Astrocyte of the hippocampus (primary cell): Measurements from ENCODE around the gene MACROD2.
"Not testable (repeated sequence)": the region's sequence is repeated elsewhere in the genome, so short reads cannot be mapped to it uniquely, and the experiment has no call there.

ENCODE experiments used
- DNase-seq: peaks from one replicate; pipeline ENCODE4 v3.0.0; 2011; ENCODE audit warnings: low read depth, low spot score

Gene MACROD2

DNA sequence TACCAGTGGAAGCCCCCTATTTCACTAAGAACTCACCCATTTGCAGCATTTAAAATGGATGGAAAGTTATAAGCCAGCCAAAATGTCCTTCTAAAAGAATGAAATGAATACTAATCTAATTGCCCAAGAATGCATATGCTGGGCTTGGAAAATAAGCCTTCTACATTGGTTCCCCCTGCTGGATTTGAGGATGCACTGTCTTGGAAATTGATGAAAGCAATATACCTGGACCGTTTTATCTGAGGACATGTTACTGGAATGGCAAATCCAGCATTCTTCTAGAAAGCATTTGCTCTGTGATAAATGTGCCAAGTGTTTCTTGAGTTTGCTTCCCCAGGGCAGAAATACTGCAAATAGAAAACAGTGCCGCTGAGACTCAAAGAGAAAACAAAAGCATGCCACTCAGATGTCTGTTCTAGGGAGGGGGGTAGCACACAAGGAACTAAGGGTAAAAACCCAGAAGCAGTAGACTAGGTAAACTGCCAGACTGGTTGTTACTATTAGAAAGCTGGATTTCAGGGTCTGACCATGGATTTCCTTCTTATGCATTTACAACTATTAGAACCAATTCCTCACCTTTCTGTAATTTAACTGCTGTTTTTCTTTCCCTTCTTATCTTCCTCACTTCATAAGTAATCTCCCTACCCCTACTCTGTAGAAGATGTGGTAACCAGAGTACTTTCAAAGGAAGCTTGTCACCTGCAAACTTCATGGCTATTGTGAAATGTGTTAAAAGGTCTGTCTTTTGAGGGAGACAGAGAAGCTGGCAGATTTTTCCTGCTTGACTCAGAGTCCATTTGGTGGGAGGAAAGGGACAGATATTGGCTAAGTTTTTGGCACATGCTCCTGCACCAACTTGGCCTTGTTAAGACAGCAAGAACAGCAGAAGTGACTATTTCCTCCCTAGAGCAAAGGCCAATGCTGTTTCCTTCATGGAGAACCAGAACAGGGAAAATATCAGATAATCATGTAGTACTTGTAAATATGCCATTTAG, 1935.3 kb downstream of the MACROD2 start:
- DNase-seq: peak; percentile 79

DNA sequence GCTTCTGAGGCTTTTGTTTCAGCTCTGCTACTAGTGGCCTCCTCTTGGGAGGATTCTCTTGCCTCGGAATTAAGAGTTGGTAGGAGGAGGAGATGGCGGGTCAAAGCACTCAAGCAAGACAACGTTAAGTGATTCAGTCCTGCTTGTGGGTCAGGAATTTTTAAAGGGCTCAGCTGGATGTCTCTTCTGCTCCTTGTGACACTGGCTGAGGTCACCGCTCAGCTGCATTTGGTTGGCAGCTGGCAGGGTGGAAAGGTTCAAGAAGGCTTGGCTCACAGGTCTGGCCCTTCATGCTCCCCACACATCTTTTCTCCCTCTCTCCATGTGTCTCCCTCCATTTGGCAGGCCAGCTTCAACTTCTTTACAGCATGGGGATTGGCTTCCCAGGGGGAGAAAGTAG, 1936.6 kb downstream of the MACROD2 start:
- DNase-seq: no peak

GRCh38 chr20:15937179-15937578, 1941.9 kb downstream of the MACROD2 start:
- no peak for DNase-seq

- DNase-seq: no peak
Measured at GRCh38 chr20:15938847-15939246, 1943.5 kb downstream of the MACROD2 start.

GRCh38 chr20:15940127-15940526, 1944.8 kb downstream of the MACROD2 start:
- DNase-seq: no peak

DNA sequence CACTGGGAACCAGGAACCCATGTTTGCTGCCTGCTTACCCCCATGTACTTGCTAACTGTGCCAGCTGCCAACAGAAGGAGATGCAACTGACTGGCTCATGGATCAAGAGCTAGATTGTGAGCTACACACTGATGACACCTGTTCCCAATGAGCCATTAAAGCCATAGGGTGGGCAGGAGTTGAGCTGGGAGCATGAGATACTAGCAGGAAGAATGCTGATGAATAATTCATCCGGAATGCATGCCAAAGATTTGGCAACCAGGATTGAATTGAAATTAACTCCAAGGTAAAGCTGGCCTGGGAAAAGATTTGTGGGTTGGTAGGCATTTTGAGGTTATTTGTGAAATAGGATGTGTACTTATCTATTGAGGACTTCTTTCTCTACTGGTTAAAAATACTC, 1946.8 kb downstream of the MACROD2 start:
- DNase-seq: peak; percentile 60

DNA sequence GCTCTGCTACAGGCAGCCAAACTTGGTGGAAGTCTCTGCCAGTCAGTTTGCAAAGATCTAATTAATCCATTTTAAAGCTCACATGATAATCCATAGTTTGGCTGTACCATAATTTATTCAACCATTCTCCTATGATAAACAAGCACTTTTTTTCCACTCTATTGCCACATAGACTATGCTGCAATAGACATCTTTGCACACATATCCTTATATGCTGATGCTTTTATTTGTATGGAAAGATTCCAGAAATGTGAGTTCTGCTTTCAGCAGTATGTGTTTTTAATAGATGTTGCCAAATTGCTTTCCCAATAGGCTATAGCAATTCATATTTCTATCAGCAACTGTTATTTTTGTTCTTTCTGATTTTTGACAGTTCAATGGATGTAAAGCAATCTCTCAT, 1950.0 kb downstream of the MACROD2 start:
- DNase-seq: no peak

- DNase-seq: no peak
Measured at GRCh38 chr20:15949391-15949790, 1954.1 kb downstream of the MACROD2 start.

DNA sequence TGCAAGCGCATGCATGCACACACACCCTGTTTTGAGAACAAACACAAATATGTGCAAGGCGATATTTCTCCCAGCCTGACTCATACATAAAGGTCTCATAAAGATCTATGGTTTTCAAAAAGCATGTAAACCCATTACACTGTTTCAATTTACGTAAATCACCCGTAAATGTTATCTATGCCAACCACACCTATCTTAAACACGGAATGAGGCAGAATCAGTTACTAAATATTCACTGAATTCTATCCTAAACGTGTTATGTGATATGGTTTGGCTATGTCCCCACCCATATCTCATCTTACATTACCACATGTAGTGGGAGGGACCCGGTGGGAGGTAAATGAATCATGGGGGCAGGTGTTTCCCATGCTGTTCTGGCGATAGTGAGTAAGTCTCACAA, 1956.3 kb downstream of the MACROD2 start:
- no peak for DNase-seq

GRCh38 chr20:15958142-15958541, 1962.8 kb downstream of the MACROD2 start:
- DNase-seq: no peak

DNA sequence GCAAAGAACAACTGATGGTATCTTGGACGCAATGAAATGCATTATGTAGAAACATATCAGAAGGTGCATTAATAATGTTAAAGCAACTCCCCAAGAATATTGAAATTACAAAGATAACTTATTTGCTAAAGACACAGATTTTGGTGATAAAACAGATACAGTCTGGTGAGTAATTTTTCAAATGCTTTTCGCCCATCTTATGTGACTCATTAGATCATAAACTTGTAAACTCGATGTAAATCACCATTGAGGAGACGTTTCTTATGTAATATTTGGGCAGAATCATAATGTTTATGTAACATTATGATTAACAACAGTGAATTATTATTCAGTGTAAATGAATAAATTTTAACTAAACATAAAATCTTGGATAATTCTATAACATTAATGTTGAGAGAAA, 1969.8 kb downstream of the MACROD2 start:
- DNase-seq: no peak

DNA sequence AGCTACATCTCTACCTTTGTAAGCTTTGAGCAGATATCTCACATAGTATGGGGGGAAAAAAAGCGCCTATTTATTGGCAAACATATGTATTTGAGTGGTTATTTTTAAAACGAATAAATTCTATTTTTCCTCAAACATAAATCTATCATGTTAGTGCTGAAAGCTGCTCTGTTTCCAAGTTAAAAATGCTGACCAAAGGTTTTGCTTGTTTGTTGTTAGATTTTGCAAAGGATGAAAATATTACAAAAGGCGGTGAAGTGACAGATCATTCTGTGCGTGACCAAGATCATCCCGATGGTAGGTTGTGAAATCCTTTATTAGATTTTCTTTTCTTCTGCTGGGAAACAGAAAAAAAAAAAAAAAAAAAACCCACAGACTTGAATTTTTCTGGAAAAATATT, 1972.0 kb downstream of the MACROD2 start:
- no peak for DNase-seq

DNA sequence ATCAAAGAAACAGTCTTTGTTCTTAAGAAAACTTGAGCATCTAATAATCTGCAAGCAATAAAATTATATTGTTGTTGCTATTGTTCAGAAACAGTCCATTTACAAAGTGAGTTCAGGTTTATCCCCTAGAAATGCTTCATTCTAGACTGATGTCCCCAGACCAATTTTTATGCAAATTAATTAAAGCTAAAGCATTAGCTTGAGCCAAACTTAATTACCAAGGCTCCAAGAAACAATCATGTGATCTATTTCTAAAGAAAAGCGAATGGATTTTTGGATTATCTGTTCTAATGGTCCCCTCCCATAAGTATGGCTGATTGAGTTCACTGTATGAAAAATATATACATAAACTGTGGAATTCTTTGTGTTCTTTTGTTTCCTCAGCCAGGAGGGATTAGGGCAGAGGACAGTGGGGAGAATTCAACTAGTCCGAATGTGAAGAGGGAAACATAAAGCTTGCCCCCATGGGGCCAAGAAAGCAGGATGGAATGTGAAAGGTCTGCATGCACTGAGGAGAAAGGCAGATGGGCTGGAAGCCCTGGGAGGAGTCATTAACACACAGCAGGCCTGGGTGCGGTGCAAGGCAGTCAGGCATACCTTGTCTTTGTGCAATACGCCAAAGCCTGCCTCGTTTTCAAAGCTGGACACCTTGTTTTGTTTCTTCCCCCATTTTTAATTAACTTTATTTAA, 1980.9 kb downstream of the MACROD2 start:
- DNase-seq: no peak

- DNase-seq: no peak
Measured at GRCh38 chr20:15977026-15977425, 1981.7 kb downstream of the MACROD2 start.

DNA sequence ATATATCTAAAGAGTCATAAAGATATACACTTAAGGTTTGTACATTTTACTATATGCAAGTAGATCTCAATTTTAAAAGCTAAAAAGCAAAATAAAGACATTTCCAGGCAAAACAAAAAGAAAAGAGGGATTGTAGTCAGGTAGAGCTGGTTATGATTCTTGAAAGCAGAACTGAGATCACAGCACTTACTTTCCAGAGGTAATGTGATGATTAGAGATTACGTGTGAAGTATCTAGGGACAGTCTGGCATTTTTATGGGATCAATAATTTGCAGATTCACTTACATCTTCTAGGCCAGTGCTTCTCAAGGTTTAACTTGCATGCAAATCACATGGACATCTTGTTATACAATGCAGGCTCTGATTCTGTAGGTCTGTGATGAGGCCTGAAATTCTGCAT, 1982.4 kb downstream of the MACROD2 start:
- DNase-seq: no peak

GRCh38 chr20:15985494-15986368, 1990.4 kb downstream of the MACROD2 start:
- not testable (repeated sequence) for DNase-seq

- DNase-seq: no peak
Measured at GRCh38 chr20:15986690-15987089, 1991.4 kb downstream of the MACROD2 start.

- no peak for DNase-seq
Measured at GRCh38 chr20:15991279-15991678, 1996.0 kb downstream of the MACROD2 start.

DNA sequence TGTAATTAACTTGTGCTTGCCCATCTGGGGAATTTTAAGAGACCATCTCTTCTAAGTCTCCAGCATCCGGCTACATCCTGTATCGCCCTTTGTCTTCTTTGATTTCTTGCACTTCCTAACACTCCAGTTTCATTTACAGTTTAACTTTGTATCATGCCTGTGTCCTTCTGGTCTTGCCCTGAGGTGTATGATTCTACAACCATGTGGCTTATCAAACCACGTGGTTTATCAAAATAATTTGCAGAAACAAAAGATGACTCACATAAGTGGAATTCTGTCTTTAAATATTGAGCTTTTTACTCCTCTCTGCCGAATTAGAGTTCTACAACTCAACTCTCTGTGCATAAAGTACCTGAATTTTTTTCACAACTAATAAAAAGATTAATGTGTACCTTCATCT, 1997.2 kb downstream of the MACROD2 start:
- no peak for DNase-seq

DNA sequence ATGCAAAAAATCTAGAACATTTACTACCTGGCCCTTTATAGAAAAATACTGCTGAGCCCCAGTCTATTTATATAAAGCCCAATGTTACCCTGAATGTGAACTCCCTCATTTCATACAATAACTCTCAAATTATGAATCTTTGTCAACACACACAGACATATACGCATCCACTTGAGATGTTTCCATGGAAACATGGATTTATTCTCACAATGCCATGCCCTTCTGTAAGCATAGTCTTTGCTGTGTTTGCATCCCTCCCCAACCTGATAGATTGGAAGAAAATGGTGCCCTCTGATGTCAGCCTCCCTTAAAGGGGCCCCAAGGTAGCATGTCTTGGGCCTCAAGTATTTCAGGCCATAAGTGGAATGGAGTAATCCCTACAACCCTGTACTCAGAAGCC, 2004.8 kb downstream of the MACROD2 start:
- DNase-seq: no peak

DNA sequence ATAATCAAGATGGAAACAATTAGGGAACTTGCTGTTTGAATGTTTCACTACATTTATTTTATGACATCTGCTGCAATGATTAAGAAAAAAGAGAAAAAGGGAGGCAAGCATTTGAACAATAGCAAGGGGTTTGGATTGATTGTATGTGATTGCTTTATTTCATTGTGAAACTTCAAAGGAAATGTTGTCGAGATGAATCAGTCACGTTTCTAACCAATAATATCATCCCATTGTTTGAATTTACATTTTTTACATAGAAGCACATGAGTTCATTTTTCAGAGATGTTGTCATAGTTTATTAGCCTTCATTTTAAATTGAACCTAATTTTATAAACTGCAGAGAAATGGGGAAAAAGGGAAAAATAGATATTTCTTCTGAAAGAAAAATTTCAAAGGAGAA, 2006.0 kb downstream of the MACROD2 start:
- no peak for DNase-seq

DNA sequence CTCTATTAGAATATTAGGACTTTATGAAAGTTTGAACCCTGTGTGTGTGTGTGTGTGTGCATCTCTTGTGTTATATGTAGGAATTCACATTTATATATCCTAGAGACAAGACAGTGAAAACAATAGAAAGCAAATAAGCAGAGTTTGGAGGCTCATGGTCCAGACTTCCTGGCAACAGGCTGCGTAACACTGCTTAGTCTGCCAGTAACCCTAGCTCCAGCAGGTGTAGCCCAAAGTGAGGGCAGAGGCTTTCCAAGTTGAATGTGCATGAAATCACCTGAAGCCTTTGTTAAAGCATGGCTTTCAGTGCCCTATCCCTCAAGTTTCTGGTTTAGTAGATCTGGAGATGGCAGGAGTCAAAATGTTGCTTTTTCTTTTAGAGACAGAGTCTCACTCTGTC, 2008.0 kb downstream of the MACROD2 start:
- no peak for DNase-seq
